SW480 (cell line): ENCODE measurements around the gene DIS3L.
"Not testable (repeated sequence)": the region's sequence is repeated elsewhere in the genome, so short reads cannot be mapped to it uniquely, and the experiment has no call there.

ENCODE experiments used
- DNase-seq: peaks from one replicate; pipeline ENCODE4 v3.0.0-alpha.2; 2016; ENCODE audit warnings: low spot score

DIS3L gene

GRCh38 chr15:66310786-66311185, 17.4 kb downstream of the DIS3L start:
- DNase-seq, result no peak

GRCh38 chr15:66312144-66312543, 18.8 kb downstream of the DIS3L start:
- DNase-seq, result no peak

- no peak for DNase-seq
Observed at GRCh38 chr15:66323312-66323928, 30.1 kb downstream of the DIS3L start.

GRCh38 chr15:66326051-66326450, 32.7 kb downstream of the DIS3L start:
- DNase-seq, result no peak

GRCh38 chr15:66327736-66328135, 34.4 kb downstream of the DIS3L start:
- no peak for DNase-seq

GRCh38 chr15:66328771-66329170, 35.4 kb downstream of the DIS3L start:
- DNase-seq, result no peak

- DNase-seq, result not testable (repeated sequence)
Observed at GRCh38 chr15:66348530-66348929, 55.2 kb downstream of the DIS3L start.

GRCh38 chr15:66356077-66356358, 62.6 kb downstream of the DIS3L start:
- no peak for DNase-seq

GRCh38 chr15:66356359-66357236, 63.2 kb downstream of the DIS3L start, which contains the start of gene TIPIN:
Gene TIPIN (minus strand): TSS chr15:66356685. CDS start chr15:66352947, 3,738 bp downstream.
- peak; percentile 95 for DNase-seq

GRCh38 chr15:66359740-66360139, 66.4 kb downstream of the DIS3L start:
- DNase-seq, result peak; percentile 27

- not testable (repeated sequence) for DNase-seq
Observed at GRCh38 chr15:66361745-66362460, 68.5 kb downstream of the DIS3L start.

GRCh38 chr15:66362776-66363175, 69.4 kb downstream of the DIS3L start:
- DNase-seq, result no peak

GRCh38 chr15:66364944-66365528, 71.7 kb downstream of the DIS3L start:
- no peak for DNase-seq

GRCh38 chr15:66369773-66370651, 76.6 kb downstream of the DIS3L start:
- peak; percentile 67 for DNase-seq

- DNase-seq, result no peak
Observed at GRCh38 chr15:66374179-66374578, 80.8 kb downstream of the DIS3L start.

GRCh38 chr15:66378814-66379430, 85.6 kb downstream of the DIS3L start:
- DNase-seq, result no peak

- not testable (repeated sequence) for DNase-seq
Observed at GRCh38 chr15:66381376-66381775, 88.0 kb downstream of the DIS3L start.
